Liver (tissue), 3 donors: ENCODE data around the gene XRCC5.

Source experiments
- FOXA1 ChIP-seq: IDR thresholded peaks from 2 replicates; pipeline ENCODE4 v1.6.1; 2016; ENCODE audit warnings: antibody characterized with exemption
- HNF4A ChIP-seq, 2 donors: conservative IDR thresholded peaks; 2 replicates each; pipeline ENCODE4 v1.6.1; 2016; ENCODE audit warnings: antibody characterized with exemption in 2 of 2, mild to moderate bottlenecking in 2 of 2
- JUND ChIP-seq, 2 donors: IDR thresholded peaks; 2 replicates each; pipeline ENCODE4 v1.6.1; 2016; ENCODE audit warnings: antibody characterized with exemption in 2 of 2
- RAD21 ChIP-seq, 2 donors: IDR thresholded peaks; 2 replicates each; pipeline ENCODE4 v1.6.1; 2016; ENCODE audit warnings: antibody characterized with exemption in 2 of 2, mild to moderate bottlenecking in 2 of 2
- RXRA ChIP-seq, 2 donors: IDR thresholded peaks; 2 replicates each; pipeline ENCODE4 v1.6.1; 2017 to 2018; ENCODE audit warnings: antibody characterized with exemption in 2 of 2, mild to moderate bottlenecking in 1 of 2
- SP1 ChIP-seq: IDR thresholded peaks from 2 replicates; pipeline ENCODE4 v1.6.1; 2018; ENCODE audit warnings: antibody characterized with exemption, mild to moderate bottlenecking
- TAF1 ChIP-seq: conservative IDR thresholded peaks from 2 replicates; pipeline ENCODE4 v1.6.1; 2016; ENCODE audit warnings: antibody characterized with exemption, mild to moderate bottlenecking
- YY1 ChIP-seq: IDR thresholded peaks from 2 replicates; pipeline ENCODE4 v1.6.1; 2016; ENCODE audit warnings: antibody characterized with exemption, mild to moderate bottlenecking
- TF ChIP-seq, protein P1 (sequence below): fragments of 150-350 bp; IDR thresholded peaks from 2 replicates; pipeline ENCODE4 v1.5.1; 2017; ENCODE audit warnings: improper control_type of control experiment, low read depth, low read length; ENCODE audit not compliant: missing input control
- TF ChIP-seq, protein P2 (sequence below): IDR thresholded peaks from 2 replicates; pipeline ENCODE4 v1.6.1; 2016; ENCODE audit warnings: antibody characterized with exemption, mild to moderate bottlenecking
- TF ChIP-seq, protein P3 (sequence below): IDR thresholded peaks from 2 replicates; pipeline ENCODE4 v1.6.1; 2016; ENCODE audit warnings: antibody characterized with exemption
- TF ChIP-seq, protein P4 (sequence below): IDR thresholded peaks from 2 replicates; pipeline ENCODE4 v1.6.1; 2016; ENCODE audit warnings: antibody characterized with exemption
- TF ChIP-seq, protein P5 (sequence below): IDR thresholded peaks from 2 replicates; pipeline ENCODE4 v1.6.1; 2016; ENCODE audit warnings: antibody characterized with exemption
- donor health status: healthy.
- donor health status: healthy.

DNA sequence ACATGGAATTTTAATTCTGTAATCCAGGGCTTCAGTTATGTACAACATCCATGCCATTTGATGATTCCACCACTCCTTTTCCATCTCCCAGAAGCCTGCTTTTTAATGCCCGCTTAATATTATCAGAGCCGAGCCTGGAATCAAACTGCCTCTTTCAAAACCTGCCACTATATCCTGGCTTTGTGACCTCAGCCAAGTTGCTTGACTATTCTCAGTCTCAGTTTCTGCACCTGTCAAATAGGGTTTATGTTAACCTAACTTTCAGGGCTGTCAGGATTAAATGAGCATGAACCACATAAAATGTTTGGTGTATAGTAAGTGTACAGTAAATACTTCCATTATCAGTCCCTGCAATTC is 108.7 kb downstream of the XRCC5 start:
- TF ChIP-seq YY1 (no peak), FOXA1 (no peak), RXRA (IDR thresholded peaks at IDR 0.05) (no peak), HNF4A (conservative IDR thresholded peaks at IDR 0.05) (no peak), TAF1 (no peak), JUND (IDR thresholded peaks at IDR 0.05) (no peak), RAD21 (IDR thresholded peaks at IDR 0.05) (no peak), SP1 (no peak)
- TF ChIP-seq, protein P1, sequence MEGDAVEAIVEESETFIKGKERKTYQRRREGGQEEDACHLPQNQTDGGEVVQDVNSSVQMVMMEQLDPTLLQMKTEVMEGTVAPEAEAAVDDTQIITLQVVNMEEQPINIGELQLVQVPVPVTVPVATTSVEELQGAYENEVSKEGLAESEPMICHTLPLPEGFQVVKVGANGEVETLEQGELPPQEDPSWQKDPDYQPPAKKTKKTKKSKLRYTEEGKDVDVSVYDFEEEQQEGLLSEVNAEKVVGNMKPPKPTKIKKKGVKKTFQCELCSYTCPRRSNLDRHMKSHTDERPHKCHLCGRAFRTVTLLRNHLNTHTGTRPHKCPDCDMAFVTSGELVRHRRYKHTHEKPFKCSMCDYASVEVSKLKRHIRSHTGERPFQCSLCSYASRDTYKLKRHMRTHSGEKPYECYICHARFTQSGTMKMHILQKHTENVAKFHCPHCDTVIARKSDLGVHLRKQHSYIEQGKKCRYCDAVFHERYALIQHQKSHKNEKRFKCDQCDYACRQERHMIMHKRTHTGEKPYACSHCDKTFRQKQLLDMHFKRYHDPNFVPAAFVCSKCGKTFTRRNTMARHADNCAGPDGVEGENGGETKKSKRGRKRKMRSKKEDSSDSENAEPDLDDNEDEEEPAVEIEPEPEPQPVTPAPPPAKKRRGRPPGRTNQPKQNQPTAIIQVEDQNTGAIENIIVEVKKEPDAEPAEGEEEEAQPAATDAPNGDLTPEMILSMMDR, result no peak
- TF ChIP-seq, protein P2, sequence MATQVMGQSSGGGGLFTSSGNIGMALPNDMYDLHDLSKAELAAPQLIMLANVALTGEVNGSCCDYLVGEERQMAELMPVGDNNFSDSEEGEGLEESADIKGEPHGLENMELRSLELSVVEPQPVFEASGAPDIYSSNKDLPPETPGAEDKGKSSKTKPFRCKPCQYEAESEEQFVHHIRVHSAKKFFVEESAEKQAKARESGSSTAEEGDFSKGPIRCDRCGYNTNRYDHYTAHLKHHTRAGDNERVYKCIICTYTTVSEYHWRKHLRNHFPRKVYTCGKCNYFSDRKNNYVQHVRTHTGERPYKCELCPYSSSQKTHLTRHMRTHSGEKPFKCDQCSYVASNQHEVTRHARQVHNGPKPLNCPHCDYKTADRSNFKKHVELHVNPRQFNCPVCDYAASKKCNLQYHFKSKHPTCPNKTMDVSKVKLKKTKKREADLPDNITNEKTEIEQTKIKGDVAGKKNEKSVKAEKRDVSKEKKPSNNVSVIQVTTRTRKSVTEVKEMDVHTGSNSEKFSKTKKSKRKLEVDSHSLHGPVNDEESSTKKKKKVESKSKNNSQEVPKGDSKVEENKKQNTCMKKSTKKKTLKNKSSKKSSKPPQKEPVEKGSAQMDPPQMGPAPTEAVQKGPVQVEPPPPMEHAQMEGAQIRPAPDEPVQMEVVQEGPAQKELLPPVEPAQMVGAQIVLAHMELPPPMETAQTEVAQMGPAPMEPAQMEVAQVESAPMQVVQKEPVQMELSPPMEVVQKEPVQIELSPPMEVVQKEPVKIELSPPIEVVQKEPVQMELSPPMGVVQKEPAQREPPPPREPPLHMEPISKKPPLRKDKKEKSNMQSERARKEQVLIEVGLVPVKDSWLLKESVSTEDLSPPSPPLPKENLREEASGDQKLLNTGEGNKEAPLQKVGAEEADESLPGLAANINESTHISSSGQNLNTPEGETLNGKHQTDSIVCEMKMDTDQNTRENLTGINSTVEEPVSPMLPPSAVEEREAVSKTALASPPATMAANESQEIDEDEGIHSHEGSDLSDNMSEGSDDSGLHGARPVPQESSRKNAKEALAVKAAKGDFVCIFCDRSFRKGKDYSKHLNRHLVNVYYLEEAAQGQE, result no peak
- TF ChIP-seq, protein P3, sequence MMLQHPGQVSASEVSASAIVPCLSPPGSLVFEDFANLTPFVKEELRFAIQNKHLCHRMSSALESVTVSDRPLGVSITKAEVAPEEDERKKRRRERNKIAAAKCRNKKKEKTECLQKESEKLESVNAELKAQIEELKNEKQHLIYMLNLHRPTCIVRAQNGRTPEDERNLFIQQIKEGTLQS, result no peak
- TF ChIP-seq, protein P4, sequence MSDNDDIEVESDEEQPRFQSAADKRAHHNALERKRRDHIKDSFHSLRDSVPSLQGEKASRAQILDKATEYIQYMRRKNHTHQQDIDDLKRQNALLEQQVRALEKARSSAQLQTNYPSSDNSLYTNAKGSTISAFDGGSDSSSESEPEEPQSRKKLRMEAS, result no peak
- TF ChIP-seq, protein P5, sequence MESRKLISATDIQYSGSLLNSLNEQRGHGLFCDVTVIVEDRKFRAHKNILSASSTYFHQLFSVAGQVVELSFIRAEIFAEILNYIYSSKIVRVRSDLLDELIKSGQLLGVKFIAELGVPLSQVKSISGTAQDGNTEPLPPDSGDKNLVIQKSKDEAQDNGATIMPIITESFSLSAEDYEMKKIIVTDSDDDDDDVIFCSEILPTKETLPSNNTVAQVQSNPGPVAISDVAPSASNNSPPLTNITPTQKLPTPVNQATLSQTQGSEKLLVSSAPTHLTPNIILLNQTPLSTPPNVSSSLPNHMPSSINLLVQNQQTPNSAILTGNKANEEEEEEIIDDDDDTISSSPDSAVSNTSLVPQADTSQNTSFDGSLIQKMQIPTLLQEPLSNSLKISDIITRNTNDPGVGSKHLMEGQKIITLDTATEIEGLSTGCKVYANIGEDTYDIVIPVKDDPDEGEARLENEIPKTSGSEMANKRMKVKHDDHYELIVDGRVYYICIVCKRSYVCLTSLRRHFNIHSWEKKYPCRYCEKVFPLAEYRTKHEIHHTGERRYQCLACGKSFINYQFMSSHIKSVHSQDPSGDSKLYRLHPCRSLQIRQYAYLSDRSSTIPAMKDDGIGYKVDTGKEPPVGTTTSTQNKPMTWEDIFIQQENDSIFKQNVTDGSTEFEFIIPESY, result no peak
